GM21367 (cell line): ENCODE measurements around the gene UBE2D2.

Experiments used
- ATAC-seq: cut with Tn5 transposase; IDR thresholded peaks from one replicate; pipeline ENCODE4 v1.9.1; 2021; ENCODE audit not compliant: unreplicated experiment

The UBE2D2 gene

GRCh38 chr5:139634541-139634940 lies 73.4 kb downstream of the UBE2D2 start:
- ATAC-seq: no peak

DNA sequence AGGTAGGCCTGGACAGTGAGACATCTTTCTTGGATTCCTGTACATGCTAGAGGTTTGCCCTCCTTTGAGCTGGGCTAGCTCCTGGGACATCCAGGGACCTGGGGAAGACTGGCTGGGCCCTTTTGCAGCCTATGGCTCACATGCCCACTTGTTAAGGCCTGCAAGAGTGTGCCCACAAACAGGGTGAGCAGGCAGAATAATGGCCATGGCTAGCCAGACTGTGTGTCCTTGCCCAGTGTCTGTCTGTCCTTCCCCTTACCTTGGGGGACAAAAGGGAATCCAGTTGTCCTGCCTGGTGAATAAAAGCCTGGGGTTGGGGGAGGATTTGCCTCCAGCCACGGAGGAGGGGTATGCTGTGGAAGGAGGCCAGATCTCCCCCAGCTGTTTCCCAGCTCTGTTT lies 74.1 kb downstream of the UBE2D2 start:
- ATAC-seq: no peak

DNA sequence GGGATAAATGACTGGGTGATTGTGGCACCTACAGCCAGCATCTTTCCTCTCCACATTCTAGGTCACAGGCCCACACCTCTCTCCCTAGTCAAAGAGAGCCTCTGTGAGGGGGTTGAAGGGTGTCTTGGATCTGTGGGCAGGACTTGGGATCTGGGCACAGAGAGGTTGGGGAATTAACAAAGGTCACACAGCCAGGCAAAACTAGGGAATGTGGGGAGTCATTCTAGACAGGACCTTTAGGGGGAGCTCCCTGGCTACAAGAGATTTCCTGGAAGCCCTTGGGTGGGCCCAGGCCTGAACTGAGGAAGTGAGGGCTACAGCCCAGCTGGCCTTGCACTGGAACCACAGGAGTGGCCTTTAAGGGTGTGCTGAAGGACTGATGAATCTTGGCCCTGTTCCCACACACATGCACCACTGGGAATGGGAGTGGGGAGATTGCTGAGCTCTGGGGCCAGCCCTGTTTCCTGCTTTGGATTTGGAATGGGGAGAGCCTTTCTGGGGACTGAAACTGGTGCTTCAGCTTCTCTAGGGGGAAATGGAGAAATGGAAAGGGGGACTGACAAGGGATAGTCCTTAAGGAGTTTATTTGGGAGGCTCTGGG lies 74.6 kb downstream of the UBE2D2 start:
- ATAC-seq: no peak

DNA sequence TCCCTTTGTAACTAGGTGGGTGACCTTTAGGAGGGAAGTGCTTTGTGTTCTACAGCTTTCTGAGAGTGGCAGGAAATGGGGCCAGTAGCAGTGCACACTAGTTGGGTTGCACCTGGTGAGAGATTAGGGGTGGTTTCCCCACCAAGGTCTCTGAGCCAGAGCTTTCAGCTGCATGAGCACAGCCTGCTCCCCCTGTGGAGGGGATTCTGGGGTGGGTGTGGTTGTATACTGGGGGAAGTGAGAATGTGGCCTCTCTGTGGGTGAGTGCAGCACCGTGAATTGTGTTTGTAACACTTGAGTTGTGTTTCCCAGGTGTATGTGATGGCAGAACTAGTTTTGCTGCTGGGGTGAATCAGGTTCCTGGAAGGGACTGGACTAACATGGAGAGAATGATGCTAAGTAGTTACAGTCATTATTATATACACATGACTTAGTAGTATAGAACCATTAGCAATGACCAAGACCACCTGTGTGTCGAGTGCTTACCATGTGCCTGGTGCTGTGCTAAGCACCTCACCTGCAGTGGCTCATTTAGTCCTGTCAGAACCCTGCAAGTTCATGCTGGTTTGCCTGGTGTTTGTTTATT lies 75.2 kb downstream of the UBE2D2 start:
- peak; percentile 62 for ATAC-seq

DNA sequence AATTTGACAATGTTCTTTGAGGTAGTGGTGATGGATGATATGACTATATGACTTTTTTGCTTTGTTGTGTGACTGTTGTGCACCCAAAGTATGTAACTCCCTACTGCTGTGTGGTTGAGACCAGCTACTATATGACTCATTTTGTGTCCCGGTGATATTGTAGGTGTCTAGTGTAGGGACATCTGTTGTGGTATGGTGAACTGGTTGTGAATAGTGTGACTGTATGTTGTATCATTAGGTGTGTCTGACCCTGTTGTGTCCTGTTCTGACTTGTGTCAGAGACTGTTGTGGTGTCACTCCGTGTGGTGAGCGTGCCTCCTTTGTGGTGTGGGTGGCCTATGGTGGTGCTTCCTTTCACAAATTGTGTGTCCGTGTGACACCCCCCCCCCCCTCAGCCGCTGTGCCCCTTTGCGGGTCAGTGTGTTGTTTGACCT lies 75.9 kb downstream of the UBE2D2 start:
- no peak for ATAC-seq

DNA sequence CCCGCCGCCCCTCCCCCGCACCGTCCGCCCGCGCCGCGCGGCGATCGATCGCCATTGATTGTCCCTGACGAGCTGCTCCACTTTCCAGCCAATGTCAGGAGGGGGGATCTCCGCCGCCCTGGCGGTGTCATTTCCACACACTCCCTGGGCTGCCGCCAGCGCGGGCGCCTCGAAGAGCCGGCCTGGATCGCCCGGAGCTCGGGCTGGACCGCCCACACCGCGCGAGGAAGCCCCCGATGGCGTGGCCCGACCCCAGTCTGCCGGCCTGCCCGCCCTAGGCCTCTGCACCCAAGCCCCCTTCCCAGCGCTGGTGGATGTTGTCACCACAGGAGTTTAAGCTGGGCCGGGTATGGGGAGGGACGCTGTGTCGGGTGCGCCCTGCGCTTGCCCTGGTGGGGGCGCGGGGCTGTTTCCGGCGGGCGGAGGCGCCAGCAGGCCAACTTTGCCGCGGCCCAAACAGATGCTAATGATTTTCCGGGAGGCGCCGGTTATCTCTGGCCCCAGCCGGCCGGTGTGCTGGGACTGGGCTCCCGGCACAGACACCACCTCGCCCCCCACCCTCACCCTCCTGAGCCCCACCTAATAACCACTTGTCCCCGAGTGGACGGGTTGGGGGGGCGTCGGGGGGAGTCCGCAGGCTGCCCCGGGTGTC lies 76.4 kb downstream of the UBE2D2 start:
- ATAC-seq: no peak

GRCh38 chr5:139638090-139638735 lies 77.1 kb downstream of the UBE2D2 start:
- ATAC-seq: no peak

- ATAC-seq: no peak
These were observed 77.8 kb downstream of the UBE2D2 start for GRCh38 chr5:139638736-139639618.

GRCh38 chr5:139639619-139640380 lies 78.7 kb downstream of the UBE2D2 start:
- ATAC-seq: no peak

DNA sequence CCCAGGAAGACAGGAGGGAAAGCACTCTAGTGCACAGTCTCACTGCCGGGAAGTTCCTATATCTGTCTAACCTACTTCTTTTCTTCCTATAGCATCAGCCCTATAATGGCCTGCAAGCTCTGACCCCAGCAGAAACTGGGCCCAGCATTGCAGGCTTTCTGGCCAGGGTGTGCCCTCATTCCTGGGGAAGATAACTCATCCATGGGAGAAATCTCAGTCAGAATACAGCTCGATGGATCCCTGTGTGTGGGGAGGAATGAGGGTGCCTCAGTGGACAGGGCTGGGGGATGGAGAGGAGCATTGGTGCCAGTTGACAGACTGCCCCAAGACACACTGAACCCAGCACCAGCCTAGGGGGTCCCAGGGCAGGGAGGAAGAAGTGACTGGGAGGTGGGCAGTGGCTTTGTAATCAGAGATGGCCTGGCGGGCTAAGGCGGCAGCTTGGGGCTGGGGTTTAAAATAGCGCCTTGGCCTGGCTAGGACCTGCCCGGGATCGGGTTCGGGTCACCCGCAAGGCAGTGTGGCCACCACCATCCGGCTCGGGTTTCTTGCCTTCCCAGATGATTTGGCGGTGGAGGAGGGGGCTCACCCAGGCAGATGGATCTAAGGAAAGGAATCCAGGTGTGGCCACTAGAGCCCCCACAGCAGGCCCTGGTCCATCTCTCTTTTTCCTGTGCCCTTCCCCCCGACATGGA lies 79.4 kb downstream of the UBE2D2 start:
- ATAC-seq: no peak

DNA sequence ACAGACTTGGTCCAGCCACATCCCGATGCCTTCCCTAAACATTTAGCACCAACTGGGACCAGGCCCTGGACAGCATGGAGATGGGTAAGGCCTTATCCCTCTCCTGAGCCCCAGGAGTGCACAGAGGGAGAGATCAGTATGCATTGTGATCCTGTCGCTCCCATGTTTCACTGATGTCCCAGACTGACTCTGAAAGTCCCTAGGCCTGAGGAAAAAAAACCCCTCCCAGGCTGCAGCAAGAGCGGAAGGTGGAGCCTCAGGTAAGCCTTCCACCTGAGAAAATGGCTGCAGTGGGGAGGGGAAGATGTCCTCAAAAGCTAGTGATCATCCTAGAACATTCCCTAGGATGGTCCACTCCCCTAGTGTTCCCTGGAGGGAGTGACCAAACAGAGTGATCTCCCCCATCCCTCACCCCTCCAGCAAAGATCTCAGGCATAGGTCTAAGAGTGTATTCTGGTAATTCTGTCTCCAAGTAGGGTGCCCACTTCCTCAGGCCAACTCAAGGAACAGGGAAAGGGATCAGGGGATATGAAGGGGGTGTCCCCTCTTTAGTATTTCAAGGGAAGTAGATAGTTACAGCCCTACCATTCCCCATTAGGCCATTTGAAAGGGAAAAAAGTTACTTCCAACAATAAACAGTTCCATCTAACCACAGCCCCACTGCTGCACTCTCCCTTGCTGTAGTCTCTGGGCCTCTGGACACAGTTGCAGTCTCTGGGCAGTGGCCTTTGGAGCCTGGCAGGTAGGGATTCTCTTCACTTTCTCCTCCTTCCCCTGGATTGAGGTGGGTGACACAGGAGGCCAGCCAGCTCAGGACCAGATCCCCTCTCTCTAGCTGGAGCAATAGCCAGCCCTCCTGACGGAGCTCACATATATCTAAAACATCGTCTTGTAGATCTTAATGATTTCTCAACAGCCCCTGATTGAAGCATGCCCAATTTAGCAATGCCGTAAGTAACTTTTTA lies 80.3 kb downstream of the UBE2D2 start:
- no peak for ATAC-seq

DNA sequence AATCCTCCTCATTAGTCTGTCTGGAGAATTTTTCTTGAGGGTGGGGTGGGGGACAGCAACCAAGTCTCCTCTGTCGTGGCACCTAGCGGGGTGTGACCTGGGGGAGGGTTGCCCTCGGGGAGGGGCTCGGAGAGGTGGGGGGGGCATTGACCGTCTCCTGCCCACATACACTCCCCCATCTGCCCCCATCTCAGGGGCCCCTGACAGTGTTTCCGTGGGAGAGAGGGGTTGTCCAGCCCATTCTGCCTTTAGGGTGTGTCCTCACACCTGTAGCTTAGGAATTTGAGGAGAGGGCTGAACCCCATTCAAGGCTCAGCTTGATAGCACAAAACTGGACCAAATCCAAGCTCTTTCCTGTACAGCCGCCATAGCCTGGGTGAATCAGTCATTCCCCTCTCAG lies 81.1 kb downstream of the UBE2D2 start:
- ATAC-seq: no peak

DNA sequence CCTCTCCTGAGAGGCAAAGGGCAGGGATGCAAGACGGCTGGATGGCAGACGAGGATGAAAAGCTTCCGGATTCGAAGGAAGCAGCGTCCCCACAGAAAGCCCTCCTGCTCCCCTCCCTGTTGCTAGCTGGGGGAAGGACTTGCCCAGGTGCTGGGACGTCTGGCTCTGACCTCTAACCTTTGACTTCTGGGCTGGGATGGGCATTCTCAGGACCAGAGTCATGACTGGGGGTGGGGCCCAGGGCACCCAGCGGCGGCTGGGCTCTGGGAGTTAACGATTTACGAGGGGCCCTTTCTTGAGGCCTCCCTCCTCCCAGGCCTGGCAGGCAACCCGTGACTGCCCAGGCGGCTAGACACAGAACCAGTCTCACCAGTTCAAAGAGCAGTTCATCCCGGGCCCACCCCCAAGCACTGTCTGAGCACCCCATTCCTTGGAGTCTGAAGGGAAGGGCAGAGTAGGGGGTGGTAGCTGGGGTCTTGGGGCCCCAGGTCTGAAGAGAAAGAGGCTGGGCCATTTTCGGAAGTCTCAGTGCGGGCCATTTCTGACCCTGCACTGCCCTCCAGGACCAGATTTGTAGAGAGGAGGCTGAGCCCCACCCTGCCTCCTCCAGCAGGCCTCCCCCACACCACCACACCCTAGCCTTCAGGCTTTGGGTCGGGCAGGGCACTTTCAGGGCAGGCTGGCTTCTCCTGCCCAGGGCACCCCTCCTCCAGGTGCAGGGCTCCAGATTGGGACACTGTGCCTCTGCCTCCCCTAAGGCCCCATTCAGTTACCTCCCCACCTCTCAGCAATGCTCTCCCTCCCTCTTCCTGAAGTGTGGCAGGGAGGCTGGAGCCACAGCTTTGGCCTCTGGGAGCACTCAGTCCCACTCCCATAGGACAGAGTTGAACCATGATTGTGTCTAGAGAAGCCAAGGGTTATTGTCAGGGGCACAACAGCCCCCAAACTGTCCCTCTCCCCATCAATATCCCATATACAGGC lies 82.0 kb downstream of the UBE2D2 start:
- ATAC-seq: no peak

GRCh38 chr5:139644001-139644456 lies 82.9 kb downstream of the UBE2D2 start:
- no peak for ATAC-seq

DNA sequence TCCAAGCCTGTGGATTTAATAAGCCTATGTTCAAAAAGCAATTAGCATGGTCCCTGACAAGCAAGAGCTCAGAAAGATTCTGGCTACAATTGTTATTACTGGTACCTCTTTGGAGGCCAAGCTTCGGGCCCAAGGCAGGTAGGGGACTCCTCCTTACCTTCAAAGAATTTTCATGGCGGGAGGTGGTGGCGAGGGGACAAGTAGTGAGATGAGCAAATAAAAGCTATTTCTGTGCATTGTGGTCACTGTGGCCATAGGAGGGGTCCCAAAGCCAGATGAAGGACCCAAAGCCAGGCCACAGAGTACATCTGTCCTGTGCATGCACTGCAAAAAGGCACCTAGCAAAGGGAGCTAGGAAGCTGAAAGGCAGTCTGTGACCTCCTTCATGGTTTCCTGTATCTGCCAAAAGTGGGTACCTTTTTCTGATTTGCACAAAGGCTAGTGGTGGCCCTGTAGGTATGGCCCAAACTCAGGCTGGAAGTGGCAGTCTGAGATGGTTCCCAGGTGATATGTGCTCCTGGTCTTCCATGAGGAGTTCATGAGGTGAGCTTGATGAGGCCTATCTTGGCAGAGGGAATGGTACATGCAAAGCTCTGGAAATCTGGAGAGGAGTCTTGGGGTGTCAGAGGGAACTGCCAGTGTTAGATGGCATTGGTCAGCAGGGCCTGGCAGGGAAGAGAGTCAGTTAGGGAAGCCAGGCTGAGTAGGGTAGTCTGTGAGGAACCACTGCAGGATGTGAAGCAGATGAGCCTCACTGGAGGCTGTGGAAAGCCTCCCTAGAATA lies 83.7 kb downstream of the UBE2D2 start:
- no peak for ATAC-seq

- no peak for ATAC-seq
These were observed 84.3 kb downstream of the UBE2D2 start for GRCh38 chr5:139645430-139645871.
